ENCODE data around the gene ZNF408. TPM values are rescaled to one million over a fixed set of nuclear protein-coding genes. Genes with fewer than 3 reads are reported as not detected.

The ZNF408 gene
- total and polyA plus RNA-seq, 10 donors, result 4.7 to 17.4 (median 10.1) TPM

- Histone ChIP-seq H3K4me3 (no peak overlapping the region), H3K27ac (no peak overlapping the region), H3K4me1 (peaks cover 0 to 5% (median 0%) of the 10 kb centered on the region in 6 donors), H3K27me3 (replicated peaks in 1 of 7) (no peaks in the 10 kb centered on the region), H3K9me3 (no peaks in the 10 kb centered on the region), H3K36me3 (peaks cover 0 to 100% (median 77%) of the 10 kb centered on the region in 6 donors)
- WGBS, 5 donors, result 83 to 100% (median 87%) methylated on average over 1 of the region's 1 CpG
- intact Hi-C loops (cut with DNase I; ENCODE audit: low total_unique reads), result no loop called here
- TF ChIP-seq POLR2AphosphoS5 (IDR thresholded peaks at IDR 0.05) (no peak), CTCF (IDR thresholded peaks at IDR 0.05 in 8 of 11, conservative IDR thresholded peaks at IDR 0.05 in 3 of 11) (no peak), POLR2A (IDR thresholded peaks at IDR 0.05) (no peak)
- no peak for DNase-seq
Measured at GRCh38 chr11:46745328-46745727, 44.5 kb downstream of the ZNF408 start.

GRCh38 chr11:46745995-46746394 lies 45.2 kb downstream of the ZNF408 start:
- no peak for DNase-seq
- Histone ChIP-seq H3K27me3 (replicated peaks in 1 of 7) (no peaks in the 10 kb centered on the region), H3K27ac (no peak overlapping the region), H3K4me1 (peaks cover 0 to 5% (median 0%) of the 10 kb centered on the region in 6 donors), H3K4me3 (no peak overlapping the region), H3K9me3 (no peaks in the 10 kb centered on the region), H3K36me3 (peaks cover 0 to 100% (median 84%) of the 10 kb centered on the region in 6 donors)
- WGBS, 5 donors, result 91 to 97% (median 94%) methylated on average over 3 of the region's 3 CpGs
- intact Hi-C loops (cut with DNase I; ENCODE audit: low total_unique reads), result no loop called here
- TF ChIP-seq POLR2A (IDR thresholded peaks at IDR 0.05) (no peak), CTCF (IDR thresholded peaks at IDR 0.05 in 8 of 11, conservative IDR thresholded peaks at IDR 0.05 in 3 of 11) (no peak), POLR2AphosphoS5 (IDR thresholded peaks at IDR 0.05) (no peak)

GRCh38 chr11:46747150-46747549 lies 46.3 kb downstream of the ZNF408 start:
- intact Hi-C loops (cut with DNase I; ENCODE audit: low total_unique reads), result no loop called here
- H3K36me3 ChIP-seq, result peaks cover 0 to 99% (median 86%) of the 10 kb centered on the region in 6 donors
- no peak for DNase-seq
- H3K9me3 ChIP-seq, result no peaks in the 10 kb centered on the region
- TF ChIP-seq POLR2AphosphoS5 (IDR thresholded peaks at IDR 0.05) (no peak), CTCF (IDR thresholded peaks at IDR 0.05 in 8 of 11, conservative IDR thresholded peaks at IDR 0.05 in 3 of 11) (no peak), POLR2A (IDR thresholded peaks at IDR 0.05) (no peak)
- H3K4me1 ChIP-seq, result peaks cover 0 to 5% (median 0%) of the 10 kb centered on the region in 6 donors
- no peaks in the 10 kb centered on the region for H3K27me3 ChIP-seq (replicated peaks in 1 of 7)
- H3K4me3 ChIP-seq, result no peak overlapping the region
- H3K27ac ChIP-seq, result no peak overlapping the region
- 93 to 97% (median 96%) methylated on average over 6 of the region's 6 CpGs for WGBS, 5 donors

Small RNA genes lying within 50 kb of the gene (microRNA-seq; reads per million reads assigned to microRNA genes)
- gene MIR5582, result 0.35 to 1.8 (median 0.85) reads per million in 3 donors

Small RNA genes lying within 50 kb of the gene (small RNA-seq; reads per million reads assigned to genes)
- 0 reads per million in 4 donors for gene MIR5582

Other genes starting within 250 kb of the ZNF408 start
- gene AMBRA1, start 107.0 kb upstream of the ZNF408 start, total RNA-seq, result 10 to 100 TPM; 36.7 to 54.6 (median 38.9) TPM
- gene AMBRA1, start 107.0 kb upstream of the ZNF408 start, polyA plus RNA-seq, result 1 to 10 TPM; 3.6 to 9.4 (median 4.3) TPM
- 1 to 10 TPM; 3.2 to 5.6 (median 4.4) TPM for gene HARBI1, start 83.8 kb upstream of the ZNF408 start, total RNA-seq
- 1 to 10 TPM; 1.4 to 3.4 (median 2.1) TPM for gene HARBI1, start 83.8 kb upstream of the ZNF408 start, polyA plus RNA-seq
- gene ATG13, start 83.5 kb upstream of the ZNF408 start, total RNA-seq, result 100 to 1,000 TPM in 2 of 7 donors, 10 to 100 TPM in 5; 65.4 to 111 (median 88.7) TPM
- 10 to 100 TPM; 14.9 to 33.9 (median 15.7) TPM for gene ATG13, start 83.5 kb upstream of the ZNF408 start, polyA plus RNA-seq
- gene ARHGAP1, start 412 bp upstream of the ZNF408 start, total RNA-seq, result 100 to 1,000 TPM in 2 of 7 donors, 10 to 100 TPM in 5; 62.5 to 137 (median 88.7) TPM
- gene ARHGAP1, start 412 bp upstream of the ZNF408 start, polyA plus RNA-seq, result 10 to 100 TPM; 13.3 to 26.5 (median 15.5) TPM
- gene F2, start 18.2 kb downstream of the ZNF408 start, total RNA-seq, result under 1 TPM in 2 of 7 donors, not detected in 5; 0.23 to 0.33 TPM
- gene F2, start 18.2 kb downstream of the ZNF408 start, polyA plus RNA-seq, result under 1 TPM in 1 of 3 donors, not detected in 2; 0.03 TPM
- 10 to 100 TPM; 32.8 to 55.4 (median 46.0) TPM for gene CKAP5, start 145.2 kb downstream of the ZNF408 start, total RNA-seq
- gene CKAP5, start 145.2 kb downstream of the ZNF408 start, polyA plus RNA-seq, result 1 to 10 TPM; 6.5 to 8.5 (median 7.9) TPM
- gene LRP4, start 217.5 kb downstream of the ZNF408 start, total RNA-seq, result 10 to 100 TPM; 13.2 to 30.7 (median 23.9) TPM
- 1 to 10 TPM in 2 of 3 donors, under 1 TPM in 1; 0.88 to 7.0 (median 3.6) TPM for gene LRP4, start 217.5 kb downstream of the ZNF408 start, polyA plus RNA-seq
- 10 to 100 TPM; 10.9 to 23.0 (median 16.2) TPM for gene CSTPP1, start 235.7 kb downstream of the ZNF408 start, total RNA-seq
- gene CSTPP1, start 235.7 kb downstream of the ZNF408 start, polyA plus RNA-seq, result 10 to 100 TPM in 1 of 3 donors, 1 to 10 TPM in 2; 8.6 to 10.8 (median 9.8) TPM

Data from spleen (tissue), 11 donors.